ENCODE measurements around the gene NDUFA13.

Gene NDUFA13

GRCh38 chr19:19513682-19514081, 2.3 kb upstream of the NDUFA13 start:
- Histone ChIP-seq H3K9me3 (ENCODE audit: control insufficient read depth, insufficient read depth, low read depth, low read length) (no peaks in the 10 kb centered on the region), H3K4me1 (ENCODE audit: control insufficient read depth, insufficient read depth, low read length) (no peaks in the 10 kb centered on the region), H3K27ac (ENCODE audit: extremely low read depth, low read depth, low read length) (no peak overlapping the region), H3K36me3 (ENCODE audit: control insufficient read depth in 2 of 2, insufficient read depth in 1 of 2, low read length in 2 of 2) (peaks cover 4 to 7% of the 10 kb centered on the region in 2 experiments; a peak in 2 of 3 replicates), H3K4me3 (ENCODE audit: low read depth, low read length) (no peak overlapping the region)
- TF ChIP-seq ZNF274 (IDR thresholded peaks at IDR 0.05; ENCODE audit: low read length), result no peak
- no peak for TF ChIP-seq ZNF274 (tag by site-specific recombination; IDR thresholded peaks at IDR 0.05; ENCODE audit: borderline replicate concordance)
- TF ChIP-seq ZNF26 (tag by site-specific recombination; IDR thresholded peaks at IDR 0.05), result no peak
- no peak for TF ChIP-seq ZNF596 (tag by site-specific recombination; IDR thresholded peaks at IDR 0.05)
- TF ChIP-seq EGR2 (tag by site-specific recombination; IDR thresholded peaks at IDR 0.05; ENCODE audit: low read depth), result no peak
- no peak for TF ChIP-seq ZNF530 (tag by site-specific recombination; IDR thresholded peaks at IDR 0.05; ENCODE audit: low read depth)
- no peak for TF ChIP-seq ZNF837 (tag by site-specific recombination; IDR thresholded peaks at IDR 0.05)
- CTCF ChIA-PET, result no interaction called here
- POLR2A ChIA-PET, result no interaction called here

GRCh38 chr19:19514215-19514657, 1.8 kb upstream of the NDUFA13 start:
- no peak overlapping the region for H3K4me3 ChIP-seq (ENCODE audit: low read depth, low read length)
- peaks cover 4 to 11% of the 10 kb centered on the region in 2 experiments; a peak in 2 of 3 replicates for H3K36me3 ChIP-seq (ENCODE audit: control insufficient read depth in 2 of 2, insufficient read depth in 1 of 2, low read length in 2 of 2)
- ChIA-PET POLR2A (no interaction called here), CTCF (no interaction called here)
- TF ChIP-seq WT1 (tag by site-specific recombination; IDR thresholded peaks at IDR 0.05) (no peak), ZNF416 (tag by site-specific recombination; IDR thresholded peaks at IDR 0.05) (no peak), ZNF394 (tag by site-specific recombination; IDR thresholded peaks at IDR 0.05; ENCODE audit: borderline replicate concordance) (no peak), ZNF843 (tag by site-specific recombination; IDR thresholded peaks at IDR 0.05) (no peak), ZNF280C (tag by site-specific recombination; IDR thresholded peaks at IDR 0.05) (no peak), GFI1B (tag by site-specific recombination; IDR thresholded peaks at IDR 0.05) (no peak), EGR2 (tag by site-specific recombination; IDR thresholded peaks at IDR 0.05; ENCODE audit: low read depth) (no peak), KLF16 (tag by site-specific recombination; IDR thresholded peaks at IDR 0.05) (no peak), ZNF785 (tag by site-specific recombination; IDR thresholded peaks at IDR 0.05) (no peak), ZNF596 (tag by site-specific recombination; IDR thresholded peaks at IDR 0.05) (no peak), ZNF777 (tag by site-specific recombination; IDR thresholded peaks at IDR 0.05; ENCODE audit: borderline replicate concordance) (no peak), ZBTB17 (tag by site-specific recombination; IDR thresholded peaks at IDR 0.05) (no peak), ZSCAN4 (tag by site-specific recombination; IDR thresholded peaks at IDR 0.05) (no peak), SP7 (tag by site-specific recombination; IDR thresholded peaks at IDR 0.05) (no peak), ZFP41 (tag by site-specific recombination; IDR thresholded peaks at IDR 0.05; ENCODE audit: borderline replicate concordance) (no peak), ZNF221 (tag by site-specific recombination; IDR thresholded peaks at IDR 0.05; ENCODE audit: borderline replicate concordance) (no peak), PRDM6 (tag by site-specific recombination; IDR thresholded peaks at IDR 0.05) (no peak), ZNF350 (tag by site-specific recombination; IDR thresholded peaks at IDR 0.05) (no peak)
- no peak overlapping the region for H3K27ac ChIP-seq (ENCODE audit: extremely low read depth, low read depth, low read length)
- no peaks in the 10 kb centered on the region for H3K4me1 ChIP-seq (ENCODE audit: control insufficient read depth, insufficient read depth, low read length)
- no peaks in the 10 kb centered on the region for H3K9me3 ChIP-seq (ENCODE audit: control insufficient read depth, insufficient read depth, low read depth, low read length)
